GM19240 (cell line): ENCODE results near the gene PRICKLE2.

Source experiments
- DNase-seq: peaks from one replicate; pipeline ENCODE4 v3.0.0; 2011; ENCODE audit warnings: low spot score; ENCODE audit not compliant: insufficient read length

The PRICKLE2 gene

GRCh38 chr3:64049136-64049535 is 176.1 kb downstream of the PRICKLE2 start:
- DNase-seq = no peak

- no peak for DNase-seq
These were observed 176.6 kb downstream of the PRICKLE2 start for GRCh38 chr3:64048631-64049061.

GRCh38 chr3:64047787-64048186 is 177.5 kb downstream of the PRICKLE2 start:
- no peak for DNase-seq

GRCh38 chr3:64046996-64047594 is 178.2 kb downstream of the PRICKLE2 start:
- DNase-seq = no peak

- DNase-seq = no peak
These were observed 178.7 kb downstream of the PRICKLE2 start for GRCh38 chr3:64046592-64046991.

GRCh38 chr3:64042952-64043351 is 182.3 kb downstream of the PRICKLE2 start:
- DNase-seq = no peak
